Erythroblast (primary cell): Measurements from ENCODE around the gene RGS17.
"Not testable (repeated sequence)": the region's sequence is repeated elsewhere in the genome, so short reads cannot be mapped to it uniquely, and the experiment has no call there.

Experiments
- DNase-seq, 2 experiments: peaks; one replicate each; lab custom pipeline; 2025; lab: John Stamatoyannopoulos, UW
- GATA1 ChIP-seq: IDR thresholded peaks from 2 replicates; pipeline ENCODE4 v1.6.1; 2011; ENCODE audit warnings: low read depth, mild to moderate bottlenecking, control low read depth, low read length, moderate library complexity
- POLR2A ChIP-seq: IDR thresholded peaks from 2 replicates; pipeline ENCODE4 v1.6.1; 2011; ENCODE audit warnings: mild to moderate bottlenecking, low read length

Gene RGS17

DNA sequence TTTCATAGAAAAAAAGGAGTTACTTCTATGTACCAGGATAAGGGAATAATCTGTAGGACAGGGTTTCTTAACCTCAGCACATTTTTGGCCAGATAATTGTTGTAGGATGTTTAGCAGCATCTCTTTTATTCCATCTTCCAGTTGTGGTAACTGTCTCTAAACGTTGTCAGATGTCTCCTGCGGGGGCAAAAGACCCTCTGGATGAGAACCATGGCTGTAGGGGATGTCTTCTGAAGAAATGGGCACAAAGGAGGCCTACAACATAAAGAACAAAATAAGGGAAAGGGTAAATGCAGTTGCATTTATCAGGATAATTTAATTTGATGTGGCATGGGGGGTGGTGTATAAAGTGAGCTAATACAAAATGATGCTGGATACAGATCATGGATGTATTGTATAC lies 144.1 kb downstream of the RGS17 start:
- TF ChIP-seq GATA1 (no peak), POLR2A (no peak)
- DNase-seq: no peak

DNA sequence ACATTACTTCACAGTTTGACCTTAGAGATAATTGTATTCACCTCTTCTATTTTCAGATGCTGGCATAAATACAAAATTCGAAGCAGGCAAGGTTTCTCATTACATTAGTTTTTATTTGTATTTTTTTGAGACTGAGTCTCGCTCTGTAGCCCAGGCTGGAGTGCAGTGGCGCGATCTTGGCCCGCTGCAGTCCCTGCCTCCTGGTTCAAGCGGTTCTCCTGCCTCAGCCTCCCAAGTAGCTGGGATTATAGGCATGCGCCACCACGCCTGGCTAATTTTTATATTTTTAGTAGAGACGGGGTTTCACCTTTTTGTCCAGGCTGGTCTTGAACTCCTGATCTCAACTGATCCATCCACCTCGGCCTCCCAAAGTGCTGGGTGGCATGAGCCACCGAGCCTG lies 145.8 kb downstream of the RGS17 start:
- not testable (repeated sequence) for DNase-seq

DNA sequence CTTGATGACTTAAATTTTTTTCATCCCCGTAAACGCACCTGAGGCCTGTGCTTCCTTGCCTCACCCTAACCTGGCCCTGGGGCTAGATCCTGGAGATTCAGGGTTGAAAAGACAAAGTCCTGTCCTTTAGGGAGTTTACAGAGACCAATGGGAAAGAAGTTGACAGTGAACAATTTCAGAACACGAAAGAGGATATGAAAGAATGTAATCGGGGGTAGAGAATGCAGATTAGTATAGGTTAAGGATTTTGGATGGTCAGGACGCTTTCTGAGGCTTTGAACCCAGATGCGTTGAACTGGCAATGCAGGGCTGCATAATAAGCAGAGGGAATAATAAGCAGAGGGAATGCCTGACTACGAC lies 146.6 kb downstream of the RGS17 start:
- TF ChIP-seq POLR2A: no peak
- TF ChIP-seq GATA1: no peak
- DNase-seq: peak in 1 of 2 experiments; percentile 46

DNA sequence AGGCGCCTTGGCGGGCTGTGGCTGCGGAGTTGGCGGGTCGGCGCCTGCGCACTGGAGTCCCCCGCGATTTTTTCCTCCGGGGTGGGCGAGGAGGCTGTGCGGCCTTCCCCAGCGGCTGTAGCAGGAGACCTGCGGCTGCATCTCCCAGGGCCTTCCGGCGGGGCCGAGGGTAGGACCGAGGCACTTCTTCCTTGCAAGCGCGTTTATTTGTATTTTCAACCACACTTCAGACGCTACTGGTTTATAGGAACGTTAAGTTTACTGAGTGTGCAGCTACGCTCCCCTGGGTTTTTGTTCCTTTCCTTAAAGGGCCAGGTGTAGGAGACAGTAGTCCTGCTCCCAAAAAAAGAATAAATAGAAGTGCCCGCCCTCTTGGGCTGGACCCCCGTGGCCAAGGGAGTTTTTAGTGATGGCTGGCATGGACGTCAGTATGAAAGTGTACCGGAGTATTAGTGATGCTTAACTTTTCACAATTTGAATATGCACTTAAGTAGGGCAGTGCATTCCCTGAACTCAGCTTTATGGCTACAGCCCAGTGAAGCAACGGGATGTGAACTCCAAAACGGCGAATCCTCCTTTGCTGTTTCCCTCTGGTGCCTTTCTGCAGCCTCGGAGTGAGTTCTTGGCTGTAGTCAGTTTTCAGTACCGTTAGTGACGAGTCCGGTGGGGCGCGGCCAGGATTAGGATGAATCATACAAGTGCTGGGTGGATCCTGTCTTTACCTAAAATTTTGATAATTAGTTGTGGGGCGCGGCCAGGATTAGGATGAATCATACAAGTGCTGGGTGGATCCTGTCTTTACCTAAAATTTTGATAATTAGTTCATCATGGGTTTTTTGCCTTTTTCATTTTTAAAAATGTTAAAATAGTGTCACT lies 147.2 kb downstream of the RGS17 start:
- TF ChIP-seq POLR2A (peak; percentile 82), GATA1 (no peak)

DNA sequence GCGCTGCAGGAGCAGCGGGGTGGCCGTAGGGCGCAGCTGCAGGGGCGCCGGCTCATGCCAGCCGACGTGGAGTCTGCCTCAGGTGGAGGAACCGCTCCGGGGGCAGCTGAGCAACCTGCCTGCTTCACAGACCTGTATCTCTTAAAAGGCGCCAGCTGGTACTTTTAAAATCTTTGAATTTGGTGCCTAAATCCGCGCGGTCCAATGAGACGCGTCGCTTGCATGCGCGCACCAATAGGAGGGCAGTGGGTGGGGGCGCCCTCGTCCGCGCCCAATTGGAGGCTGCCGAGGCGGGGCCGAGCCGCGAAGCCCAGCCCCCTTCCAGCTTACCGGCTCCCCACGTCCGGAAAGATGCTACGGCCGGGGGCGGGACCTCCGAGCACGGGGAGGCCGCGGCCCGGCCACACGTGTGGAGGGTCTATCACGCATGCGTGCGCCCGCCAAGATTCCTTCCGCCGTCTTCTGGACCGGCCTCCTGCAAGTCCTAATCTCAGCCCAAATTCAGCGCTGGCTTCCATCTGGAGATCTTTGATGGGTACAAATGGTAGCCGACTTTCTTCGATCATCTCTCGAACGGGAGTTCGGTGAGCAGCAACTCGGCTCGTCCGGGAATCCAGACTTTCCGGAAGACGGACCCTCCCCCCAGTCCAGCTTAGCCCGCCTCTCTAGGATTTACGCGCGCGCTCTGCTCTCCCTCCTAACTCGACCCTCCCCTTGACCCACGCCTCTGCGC lies 148.0 kb downstream of the RGS17 start, which contains the start of gene FBXO5:
Gene FBXO5 (minus strand): TSS at position 138 of the 733 bp plus-strand sequence. CDS start 82 bp downstream, at position 56.
- DNase-seq: peak; percentile 99
- TF ChIP-seq POLR2A (peak; percentile 77), GATA1 (no peak)

More for the DNA sequence above, 147.2 kb downstream of the RGS17 start:
- peak; percentile 90 to 96 for DNase-seq

DNA sequence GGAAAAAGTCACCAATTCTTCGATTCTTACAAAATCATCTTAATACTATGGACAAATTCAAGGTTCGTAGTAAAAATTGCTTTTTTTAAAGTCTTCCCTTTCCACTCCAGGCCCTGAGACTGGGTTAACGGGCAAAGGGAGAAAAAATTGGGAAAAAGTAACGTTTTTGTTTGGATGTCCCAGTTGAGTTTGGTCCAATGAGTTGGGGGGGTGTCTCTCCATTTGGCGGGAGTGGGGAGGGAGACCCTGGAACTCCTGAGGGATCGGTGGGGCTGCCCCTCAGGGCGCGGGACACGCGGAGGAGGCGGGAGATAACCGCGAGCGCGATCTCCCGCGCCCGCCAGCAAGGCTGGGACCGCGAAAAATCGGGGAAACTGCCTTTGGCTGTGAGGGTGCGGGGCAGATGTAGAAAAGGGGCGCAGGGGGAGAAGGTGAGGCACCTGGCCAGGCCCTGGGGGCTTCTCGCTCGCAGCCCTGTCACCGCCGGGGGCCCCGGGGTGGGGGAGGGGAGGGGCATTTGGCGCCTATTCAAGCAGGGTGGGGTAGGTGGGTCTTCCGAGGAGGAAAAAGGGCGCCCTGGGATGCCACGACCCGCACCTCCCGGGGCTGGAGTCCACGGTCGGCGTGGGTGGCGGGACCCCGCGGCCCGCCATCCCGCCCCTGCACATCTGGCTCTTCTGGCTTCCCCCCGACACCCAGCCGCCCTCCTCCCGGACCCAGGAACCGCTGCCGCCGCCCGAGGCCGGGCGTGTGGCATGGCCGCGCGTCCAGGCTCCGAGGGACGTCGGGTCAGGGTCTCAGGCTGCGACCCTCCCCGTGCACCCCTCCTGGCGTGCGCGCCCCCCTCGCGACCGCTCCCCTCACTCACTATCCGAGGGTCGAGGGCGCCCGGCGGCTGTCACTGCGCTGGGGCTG lies 148.8 kb downstream of the RGS17 start:
- DNase-seq: peak; percentile 72 to 78
- TF ChIP-seq GATA1: no peak
- no peak for TF ChIP-seq POLR2A

DNA sequence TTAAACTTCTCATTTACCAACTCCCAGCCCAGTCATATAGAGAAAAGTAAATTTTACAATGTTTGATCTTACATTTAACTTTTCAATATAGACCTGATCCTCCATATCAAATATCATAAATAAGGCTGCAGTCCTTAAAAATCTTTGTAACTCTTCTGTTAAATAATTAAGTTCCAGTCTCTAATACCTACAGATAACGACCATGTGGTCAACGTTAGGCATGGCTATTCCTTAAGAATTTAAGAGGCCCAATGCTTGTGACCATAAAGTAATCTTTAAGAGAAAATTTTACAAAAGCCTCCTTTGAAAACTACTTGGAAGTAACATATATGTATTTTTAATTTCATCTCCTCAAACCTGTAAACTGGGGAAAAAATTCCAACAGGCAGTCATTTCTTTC lies 149.9 kb downstream of the RGS17 start:
- DNase-seq: peak; percentile 27 to 40
- TF ChIP-seq POLR2A (no peak), GATA1 (no peak)

DNA sequence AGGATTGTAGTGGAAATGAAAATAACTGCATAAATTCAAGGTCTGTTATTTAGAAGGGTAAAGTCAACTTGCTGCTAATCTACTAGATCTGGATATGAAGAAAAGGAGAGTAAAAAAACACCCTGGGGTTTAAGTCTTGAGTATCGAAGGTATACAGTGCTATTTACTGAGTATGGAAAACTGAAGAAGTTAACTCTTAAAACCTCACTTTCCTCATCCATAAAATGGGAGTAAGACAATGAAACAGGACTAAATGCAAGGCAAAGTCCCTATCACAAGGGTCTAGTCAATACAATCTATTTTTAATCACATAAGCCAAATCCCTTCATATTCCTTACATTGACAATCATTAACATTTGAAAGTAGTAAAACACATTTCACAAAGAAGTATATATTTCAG lies 150.4 kb downstream of the RGS17 start:
- TF ChIP-seq GATA1: no peak
- no peak for TF ChIP-seq POLR2A
- peak in 1 of 2 experiments; percentile 36 for DNase-seq

DNA sequence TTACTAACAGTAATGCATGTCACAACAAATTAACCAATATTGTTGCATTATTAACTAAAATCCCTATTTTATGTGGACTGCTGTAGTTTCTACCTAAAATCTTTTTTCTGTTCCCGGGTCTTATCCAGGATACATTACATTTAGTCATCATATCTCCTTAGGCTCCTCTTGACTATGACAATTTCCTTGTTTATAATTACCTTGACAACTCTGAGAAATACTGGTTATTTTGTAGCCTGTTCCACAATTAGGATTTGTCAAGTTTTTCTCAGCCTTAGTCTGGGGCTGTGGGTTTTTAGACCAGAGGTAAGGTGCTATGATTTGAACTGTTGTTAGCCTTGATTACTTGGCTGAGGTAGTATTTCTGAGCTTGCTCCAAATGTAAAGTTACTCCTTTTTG lies 152.0 kb downstream of the RGS17 start:
- TF ChIP-seq POLR2A: no peak
- no peak for TF ChIP-seq GATA1
- no peak for DNase-seq

DNA sequence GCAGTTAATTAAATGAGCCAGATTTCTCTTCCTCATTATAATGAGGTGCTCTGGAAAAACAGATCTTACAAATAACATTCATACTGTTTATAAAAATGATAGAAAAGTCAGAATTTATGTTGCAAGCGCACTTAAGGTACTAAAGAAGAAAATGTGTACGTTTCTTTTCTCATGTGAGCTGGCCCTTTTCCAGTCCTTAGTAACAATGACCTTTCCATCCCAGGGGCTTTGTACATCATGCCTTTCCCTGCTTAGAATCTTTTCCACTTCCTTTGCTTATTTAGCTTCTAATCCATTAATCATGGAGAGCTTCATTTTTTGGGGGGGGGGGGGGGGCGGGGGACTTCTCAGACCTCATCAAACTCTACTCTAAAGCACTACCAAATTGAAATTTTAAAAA lies 153.0 kb downstream of the RGS17 start:
- no peak for DNase-seq
- TF ChIP-seq GATA1 (no peak), POLR2A (no peak)

DNA sequence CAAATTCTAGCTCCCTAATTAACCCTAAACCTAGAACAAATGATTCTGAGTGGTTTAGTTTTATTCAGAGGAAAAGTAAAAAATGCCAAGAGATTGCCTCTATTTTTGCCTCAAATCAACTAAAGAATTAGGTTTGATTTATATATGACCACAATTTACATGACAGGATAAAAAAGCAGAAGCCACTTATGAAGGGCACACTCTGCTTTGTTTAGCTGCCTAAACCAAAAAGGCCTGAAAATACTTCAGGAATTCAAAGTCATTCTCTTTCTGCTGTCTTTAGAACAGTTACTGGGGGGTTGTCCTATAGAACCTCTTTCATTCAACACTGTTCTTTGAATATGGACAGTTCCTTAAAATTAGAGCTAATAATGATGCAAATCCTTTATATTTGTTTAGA lies 153.5 kb downstream of the RGS17 start:
- no peak for TF ChIP-seq GATA1
- no peak for TF ChIP-seq POLR2A
- no peak for DNase-seq

DNA sequence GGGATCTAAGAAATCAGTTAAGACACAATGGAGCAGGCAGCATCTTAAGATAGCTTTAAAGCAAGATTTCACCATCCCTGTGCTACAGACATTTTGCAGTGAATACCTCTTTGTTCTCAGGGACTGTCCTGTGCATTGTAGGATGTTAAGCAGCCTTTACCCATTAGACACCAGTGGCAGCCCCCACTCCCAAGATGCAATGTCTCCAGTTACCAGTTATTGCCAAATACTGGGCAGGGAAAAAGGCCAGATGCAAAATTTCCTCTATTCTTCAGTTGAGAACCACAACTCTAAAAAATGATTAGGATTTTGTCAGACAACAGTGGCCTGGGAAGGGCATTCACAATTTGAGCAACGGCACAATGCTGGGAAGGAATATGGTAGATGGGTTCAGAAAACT lies 154.3 kb downstream of the RGS17 start:
- no peak for TF ChIP-seq GATA1
- no peak for TF ChIP-seq POLR2A
- DNase-seq: peak in 1 of 2 experiments; percentile 8

DNA sequence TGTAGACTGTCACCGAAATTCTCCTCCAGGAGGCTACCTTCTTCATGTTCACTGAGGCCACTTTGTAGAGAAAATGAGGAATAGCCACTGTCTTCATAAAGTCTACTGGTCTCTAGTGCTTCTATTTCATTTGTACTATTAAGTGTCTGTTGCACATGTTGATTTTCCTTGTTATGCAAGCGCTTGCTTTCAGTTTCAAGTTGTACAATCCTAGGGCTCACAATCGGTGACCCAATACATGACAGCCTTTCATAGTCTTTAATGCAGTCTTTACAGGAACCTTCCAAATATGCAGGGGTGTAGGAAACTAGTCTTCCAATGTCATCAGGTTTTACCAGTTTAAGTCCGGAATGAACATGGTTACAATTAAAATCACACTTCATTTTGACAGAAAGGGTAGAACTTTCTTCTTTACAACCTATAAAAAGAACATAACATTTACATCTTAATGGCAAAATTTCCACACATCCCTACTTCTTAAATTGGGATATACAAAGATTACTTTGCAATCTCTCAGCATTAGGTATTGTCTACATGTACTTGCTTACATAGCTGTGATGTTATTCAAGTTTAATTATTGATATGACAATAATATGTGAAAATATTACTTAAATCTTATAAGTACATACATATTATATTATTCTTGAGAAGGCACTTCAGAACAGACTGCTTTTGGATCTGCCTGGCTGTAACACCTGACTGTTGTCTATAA lies 155.7 kb downstream of the RGS17 start:
- peak in 1 of 2 experiments; percentile 30 for DNase-seq

More for the DNA sequence above, 155.7 kb downstream of the RGS17 start:
- TF ChIP-seq GATA1: no peak
- no peak for TF ChIP-seq POLR2A
